Thoracic aorta (tissue), 2 donors: ENCODE results near the gene P2RX3. TPM values are rescaled to one million over a fixed set of nuclear protein-coding genes. Genes with fewer than 3 reads are reported as not detected.

Experiments
- ATAC-seq: fragments of 150-250 bp; one replicate; pipeline ENCODE4 v1.8.0; 2017; ENCODE audit warnings: low read depth; ENCODE audit not compliant: insufficient number of reproducible peaks, low FRiP score
- DNase-seq: peaks from one replicate; pipeline ENCODE4 v3.0.0-alpha.2; 2020; ENCODE audit warnings: low spot score
- H3K27ac ChIP-seq, 2 donors: fragments of 200-600 bp; sonication (generic); 1 replicate in 1 of 2; 2 replicates in 1 of 2; pipeline ENCODE4 v1.5.1; 2016; ENCODE audit warnings: mild to moderate bottlenecking in 2 of 2, moderate library complexity in 2 of 2
- H3K27me3 ChIP-seq: fragments of 200-600 bp; sonication (generic); replicated peaks from 2 replicates; pipeline ENCODE4 v1.6.0; 2016; ENCODE audit warnings: mild to moderate bottlenecking; ENCODE audit not compliant: insufficient read depth
- H3K36me3 ChIP-seq: fragments of 200-600 bp; sonication (generic); one replicate; pipeline ENCODE4 v1.5.1; 2016
- H3K4me1 ChIP-seq, 2 donors: fragments of 200-600 bp; sonication (generic); 1 replicate in 1 of 2; 2 replicates in 1 of 2; pipeline versions ENCODE4 v1.5.1 to v1.6.0; 2016; ENCODE audit warnings: low read depth in 2 of 2, mild to moderate bottlenecking in 1 of 2; ENCODE audit not compliant: control insufficient read depth in 1 of 2
- H3K4me3 ChIP-seq: fragments of 200-600 bp; sonication (generic); 2 replicates; pipeline ENCODE4 v1.5.1; 2016; ENCODE audit warnings: mild to moderate bottlenecking
- H3K9me3 ChIP-seq: fragments of 200-600 bp; sonication (generic); 2 replicates; pipeline ENCODE4 v1.5.1; 2016
- total RNA-seq, 2 donors: library from RNA; depleted of rRNA; stranded (reverse); fragments of >200 nt; gene quantifications; one replicate each; pipeline versions ENCODE4 v1.1.0 to v1.2.3, GENCODE V29; 2016
- TF ChIP-seq, protein P1 (sequence below): fragments of 200-600 bp; sonication (generic); IDR thresholded peaks from one replicate; pipeline ENCODE4 v1.5.1; 2019; ENCODE audit warnings: antibody characterized with exemption

P2RX3 gene
- total RNA-seq, 2 donors from 2014 or later = not detected

- H3K4me1 ChIP-seq = peaks cover 30 to 67% of the 10 kb centered on the region in 2 donors
- H3K9me3 ChIP-seq = no peaks in the 10 kb centered on the region
- DNase-seq (peak; percentile 92), ATAC-seq (peak; percentile 88)
- TF ChIP-seq, protein P1, sequence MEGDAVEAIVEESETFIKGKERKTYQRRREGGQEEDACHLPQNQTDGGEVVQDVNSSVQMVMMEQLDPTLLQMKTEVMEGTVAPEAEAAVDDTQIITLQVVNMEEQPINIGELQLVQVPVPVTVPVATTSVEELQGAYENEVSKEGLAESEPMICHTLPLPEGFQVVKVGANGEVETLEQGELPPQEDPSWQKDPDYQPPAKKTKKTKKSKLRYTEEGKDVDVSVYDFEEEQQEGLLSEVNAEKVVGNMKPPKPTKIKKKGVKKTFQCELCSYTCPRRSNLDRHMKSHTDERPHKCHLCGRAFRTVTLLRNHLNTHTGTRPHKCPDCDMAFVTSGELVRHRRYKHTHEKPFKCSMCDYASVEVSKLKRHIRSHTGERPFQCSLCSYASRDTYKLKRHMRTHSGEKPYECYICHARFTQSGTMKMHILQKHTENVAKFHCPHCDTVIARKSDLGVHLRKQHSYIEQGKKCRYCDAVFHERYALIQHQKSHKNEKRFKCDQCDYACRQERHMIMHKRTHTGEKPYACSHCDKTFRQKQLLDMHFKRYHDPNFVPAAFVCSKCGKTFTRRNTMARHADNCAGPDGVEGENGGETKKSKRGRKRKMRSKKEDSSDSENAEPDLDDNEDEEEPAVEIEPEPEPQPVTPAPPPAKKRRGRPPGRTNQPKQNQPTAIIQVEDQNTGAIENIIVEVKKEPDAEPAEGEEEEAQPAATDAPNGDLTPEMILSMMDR = no peak
- peaks cover 56% of the 10 kb centered on the region for H3K36me3 ChIP-seq
- no peaks in the 10 kb centered on the region for H3K27me3 ChIP-seq
- H3K4me3 ChIP-seq = peak overlapping the region; percentile 80
- H3K27ac ChIP-seq = peak overlapping the region; percentile 16 to 84
Measured at GRCh38 chr11:57311109-57311936, 26.8 kb upstream of the P2RX3 start.

- TF ChIP-seq, protein P1 = no peak
- DNase-seq = no peak
- ATAC-seq = no peak
- H3K4me1 ChIP-seq = peaks cover 24 to 76% of the 10 kb centered on the region in 2 donors
- H3K4me3 ChIP-seq = no peak overlapping the region
- no peaks in the 10 kb centered on the region for H3K9me3 ChIP-seq
- H3K27ac ChIP-seq = peak overlapping the region; percentile 16 to 84
- H3K27me3 ChIP-seq = no peaks in the 10 kb centered on the region
- H3K36me3 ChIP-seq = peaks cover 65% of the 10 kb centered on the region
Measured at GRCh38 chr11:57312511-57313021, 25.6 kb upstream of the P2RX3 start.

- TF ChIP-seq, protein P1 = no peak
- Histone ChIP-seq H3K27me3 (no peaks in the 10 kb centered on the region), H3K4me1 (peaks cover 23 to 82% of the 10 kb centered on the region in 2 donors), H3K36me3 (peaks cover 67% of the 10 kb centered on the region), H3K27ac (no peak overlapping the region), H3K4me3 (no peak overlapping the region), H3K9me3 (no peaks in the 10 kb centered on the region)
- DNase-seq = no peak
- ATAC-seq = no peak
Measured at GRCh38 chr11:57313071-57313787, 24.9 kb upstream of the P2RX3 start.

DNA sequence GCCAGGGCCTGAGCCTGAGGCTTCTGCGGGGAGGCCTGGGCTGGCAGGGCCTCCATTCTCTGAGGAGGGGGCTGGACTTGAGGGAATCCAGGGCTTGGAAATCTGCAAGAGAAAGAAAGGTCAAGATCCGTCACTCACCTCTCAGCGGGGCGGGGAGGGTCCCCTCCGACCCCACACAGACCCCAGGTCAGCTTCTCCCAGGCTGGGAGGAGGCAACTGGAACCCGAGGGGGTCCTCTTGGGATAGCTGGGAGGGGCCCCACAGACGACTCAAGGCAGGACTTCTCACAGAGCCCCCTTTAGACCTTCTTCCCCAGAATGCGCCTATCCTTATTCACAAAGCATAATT lies 24.4 kb upstream of the P2RX3 start:
- Histone ChIP-seq H3K27me3 (no peaks in the 10 kb centered on the region), H3K9me3 (no peaks in the 10 kb centered on the region), H3K36me3 (peaks cover 67% of the 10 kb centered on the region), H3K4me3 (no peak overlapping the region), H3K4me1 (peaks cover 23 to 82% of the 10 kb centered on the region in 2 donors), H3K27ac (no peak overlapping the region)
- no peak for ATAC-seq
- TF ChIP-seq, protein P1 = no peak
- DNase-seq = no peak
